ENCODE data around the gene MPPED1.

- TF ChIP-seq, protein P1, sequence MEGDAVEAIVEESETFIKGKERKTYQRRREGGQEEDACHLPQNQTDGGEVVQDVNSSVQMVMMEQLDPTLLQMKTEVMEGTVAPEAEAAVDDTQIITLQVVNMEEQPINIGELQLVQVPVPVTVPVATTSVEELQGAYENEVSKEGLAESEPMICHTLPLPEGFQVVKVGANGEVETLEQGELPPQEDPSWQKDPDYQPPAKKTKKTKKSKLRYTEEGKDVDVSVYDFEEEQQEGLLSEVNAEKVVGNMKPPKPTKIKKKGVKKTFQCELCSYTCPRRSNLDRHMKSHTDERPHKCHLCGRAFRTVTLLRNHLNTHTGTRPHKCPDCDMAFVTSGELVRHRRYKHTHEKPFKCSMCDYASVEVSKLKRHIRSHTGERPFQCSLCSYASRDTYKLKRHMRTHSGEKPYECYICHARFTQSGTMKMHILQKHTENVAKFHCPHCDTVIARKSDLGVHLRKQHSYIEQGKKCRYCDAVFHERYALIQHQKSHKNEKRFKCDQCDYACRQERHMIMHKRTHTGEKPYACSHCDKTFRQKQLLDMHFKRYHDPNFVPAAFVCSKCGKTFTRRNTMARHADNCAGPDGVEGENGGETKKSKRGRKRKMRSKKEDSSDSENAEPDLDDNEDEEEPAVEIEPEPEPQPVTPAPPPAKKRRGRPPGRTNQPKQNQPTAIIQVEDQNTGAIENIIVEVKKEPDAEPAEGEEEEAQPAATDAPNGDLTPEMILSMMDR (conservative IDR thresholded peaks at IDR 0.05; ENCODE audit: low read length) = peak; percentile 77
- no peak for TF ChIP-seq EZH2phosphoT487 (IDR thresholded peaks at IDR 0.05; ENCODE audit: borderline replicate concordance)
These were observed 69.9 kb downstream of the MPPED1 start for GRCh38 chr22:43481568-43482317.

All from Loucy (cell line).